Activated CD4-positive, CD25-positive, alpha-beta regulatory T cell (primary cell): Measurements from ENCODE around the gene FAM237A.

Experiments used
- DNase-seq, 4 experiments: peaks; one replicate each; lab custom pipeline; 2025; lab: John Stamatoyannopoulos, UW

The FAM237A gene

DNA sequence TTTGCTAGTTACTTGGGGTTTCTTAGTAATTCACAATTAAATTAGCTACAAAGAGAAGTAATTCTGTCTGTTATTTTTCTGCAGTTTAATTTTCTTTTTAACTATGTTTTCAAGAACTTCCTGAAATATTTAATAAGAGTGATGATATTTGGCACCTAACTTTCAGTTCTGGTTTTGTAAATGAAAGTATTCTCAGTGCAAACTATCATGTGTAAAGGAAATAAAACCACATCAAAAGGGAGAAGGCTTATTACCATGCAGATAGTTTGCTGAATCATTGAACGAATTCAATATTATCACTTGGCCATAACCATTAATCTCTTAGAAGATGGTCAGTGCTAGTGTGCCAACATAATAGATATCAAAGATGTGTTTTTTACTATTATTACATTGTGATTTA, 46.7 kb downstream of the FAM237A start:
- no peak for DNase-seq

DNA sequence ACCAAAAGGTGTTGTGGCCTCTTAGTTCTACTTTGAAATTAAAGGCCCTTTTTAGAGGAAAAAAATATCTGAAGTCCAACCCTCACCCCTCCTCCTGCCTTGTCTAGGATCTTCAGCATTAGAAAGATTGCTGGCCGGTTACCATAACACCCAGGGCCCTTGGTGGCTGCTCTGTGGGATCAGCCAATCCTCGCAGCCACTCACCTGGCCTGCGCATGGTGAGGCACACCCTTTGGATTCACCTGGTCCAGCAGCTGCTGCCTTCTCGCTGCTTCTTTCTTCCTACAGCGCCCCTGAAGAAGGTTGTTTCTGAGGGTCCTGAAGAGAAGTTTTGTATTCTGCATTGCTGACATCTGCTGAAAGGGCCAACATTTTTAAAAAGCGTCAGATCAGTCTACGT, 50.7 kb downstream of the FAM237A start:
- DNase-seq: no peak

DNA sequence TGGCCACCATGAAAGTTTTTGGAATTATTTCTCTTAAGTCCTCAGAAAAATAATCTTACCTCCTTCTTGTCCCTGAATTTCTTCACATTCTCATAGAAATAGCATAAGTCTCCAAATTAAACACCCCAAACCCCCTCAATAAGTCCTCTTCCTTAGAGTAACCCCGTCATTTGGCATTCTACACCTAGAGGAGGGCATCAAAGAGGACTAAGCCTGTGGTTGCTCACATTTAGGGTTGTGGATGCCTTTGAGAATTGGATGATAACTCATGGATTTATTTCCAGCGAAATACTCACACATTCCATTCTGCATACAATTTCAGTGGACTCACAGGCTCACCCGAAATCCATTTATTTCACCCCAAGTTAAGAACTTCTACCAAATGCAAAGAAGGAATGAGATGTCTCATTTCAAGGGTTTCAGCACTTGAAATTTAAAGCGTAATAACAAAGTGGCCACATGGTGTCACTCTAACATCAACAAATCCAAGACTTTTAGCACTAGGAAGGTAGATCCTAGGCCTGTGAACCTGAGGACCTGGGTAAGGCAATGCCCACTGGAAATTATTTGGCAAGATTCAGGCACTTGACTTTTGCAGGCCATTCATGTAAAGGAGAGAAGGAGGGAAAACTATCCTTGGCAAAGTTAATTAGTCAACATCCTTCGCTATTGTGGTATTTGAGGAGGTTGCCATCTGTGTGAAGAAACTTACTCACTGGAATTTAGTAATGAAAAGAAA, 51.3 kb downstream of the FAM237A start:
- DNase-seq: peak in 1 of 4 experiments; percentile 5

- DNase-seq: no peak
Measured at GRCh38 chr2:206696910-206697309, 54.6 kb downstream of the FAM237A start.

GRCh38 chr2:206698811-206699210, 56.5 kb downstream of the FAM237A start:
- DNase-seq: no peak
